ENCODE results near the gene CDK5RAP2. TPM values are rescaled to one million over a fixed set of nuclear protein-coding genes. Genes with fewer than 3 reads are reported as not detected.
"Not testable (repeated sequence)": the region's sequence is repeated elsewhere in the genome, so short reads cannot be mapped to it uniquely, and the experiment has no call there.

The CDK5RAP2 gene
- total RNA-seq, 1 donor = 21.2 TPM

DNA sequence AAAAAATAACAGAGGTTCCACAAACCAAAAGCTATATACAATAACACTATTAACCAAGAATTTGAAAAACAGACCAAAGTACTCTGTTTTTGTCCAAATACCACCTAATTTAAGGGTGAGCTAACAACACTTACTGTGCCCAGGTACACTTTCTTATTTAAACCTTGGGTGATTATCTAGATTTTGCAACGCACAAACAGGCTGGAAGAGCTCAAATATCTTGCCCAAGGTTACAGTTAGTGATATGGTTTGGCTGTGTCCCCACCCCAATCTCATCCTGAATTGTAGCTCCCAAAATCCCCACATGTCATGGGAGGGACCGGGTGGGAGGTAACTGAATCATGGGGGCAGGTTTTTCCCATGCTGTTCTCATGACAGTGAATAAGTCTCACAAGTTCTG, 58.9 kb downstream of the CDK5RAP2 start:
- no peak overlapping the region for H3K4me3 ChIP-seq (ENCODE audit: low read depth, low read length)
- TF ChIP-seq, protein P1, sequence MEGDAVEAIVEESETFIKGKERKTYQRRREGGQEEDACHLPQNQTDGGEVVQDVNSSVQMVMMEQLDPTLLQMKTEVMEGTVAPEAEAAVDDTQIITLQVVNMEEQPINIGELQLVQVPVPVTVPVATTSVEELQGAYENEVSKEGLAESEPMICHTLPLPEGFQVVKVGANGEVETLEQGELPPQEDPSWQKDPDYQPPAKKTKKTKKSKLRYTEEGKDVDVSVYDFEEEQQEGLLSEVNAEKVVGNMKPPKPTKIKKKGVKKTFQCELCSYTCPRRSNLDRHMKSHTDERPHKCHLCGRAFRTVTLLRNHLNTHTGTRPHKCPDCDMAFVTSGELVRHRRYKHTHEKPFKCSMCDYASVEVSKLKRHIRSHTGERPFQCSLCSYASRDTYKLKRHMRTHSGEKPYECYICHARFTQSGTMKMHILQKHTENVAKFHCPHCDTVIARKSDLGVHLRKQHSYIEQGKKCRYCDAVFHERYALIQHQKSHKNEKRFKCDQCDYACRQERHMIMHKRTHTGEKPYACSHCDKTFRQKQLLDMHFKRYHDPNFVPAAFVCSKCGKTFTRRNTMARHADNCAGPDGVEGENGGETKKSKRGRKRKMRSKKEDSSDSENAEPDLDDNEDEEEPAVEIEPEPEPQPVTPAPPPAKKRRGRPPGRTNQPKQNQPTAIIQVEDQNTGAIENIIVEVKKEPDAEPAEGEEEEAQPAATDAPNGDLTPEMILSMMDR (IDR thresholded peaks at IDR 0.05; ENCODE audit: insufficient read depth, low read depth, low read length) = no peak
- no peak for DNase-seq (ENCODE audit: low read depth)

DNA sequence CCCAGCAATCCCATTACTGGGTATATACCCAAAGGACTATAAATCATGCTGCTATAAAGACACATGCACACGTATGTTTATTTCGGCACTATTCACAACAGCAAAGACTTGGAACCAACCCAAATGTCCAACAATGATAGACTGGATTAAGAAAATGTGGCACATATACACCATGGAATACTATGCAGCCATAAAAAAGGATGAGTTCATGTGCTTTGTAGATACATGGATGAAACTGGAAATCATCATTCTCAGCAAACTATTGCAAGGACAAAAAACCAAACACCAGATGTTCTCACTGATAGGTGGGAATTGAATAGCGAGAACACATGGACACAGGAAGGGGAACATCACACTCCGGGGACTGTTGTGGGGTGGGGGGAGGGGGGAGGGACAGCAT, 64.0 kb downstream of the CDK5RAP2 start:
- not testable (repeated sequence) for DNase-seq (ENCODE audit: low read depth); H3K4me3 ChIP-seq (ENCODE audit: low read depth, low read length)

DNA sequence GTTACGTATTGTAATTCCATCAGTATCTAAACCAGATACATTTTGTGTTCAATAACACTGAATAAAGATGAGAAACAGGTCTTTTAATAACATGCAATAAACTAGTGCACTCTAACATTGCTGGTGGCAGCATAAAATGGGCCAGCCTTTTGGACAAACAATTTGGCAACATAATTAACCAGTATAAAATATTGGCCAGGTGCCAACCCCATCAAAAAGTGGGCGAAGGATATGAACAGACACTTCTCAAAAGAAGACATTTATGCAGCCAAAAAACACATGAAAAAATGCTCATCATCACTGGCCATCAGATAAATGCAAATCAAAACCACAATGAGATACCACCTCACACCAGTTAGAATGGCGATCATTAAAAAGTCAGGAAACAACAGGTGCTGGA, 64.5 kb downstream of the CDK5RAP2 start:
- H3K4me3 ChIP-seq (ENCODE audit: low read depth, low read length); DNase-seq (ENCODE audit: low read depth): not testable (repeated sequence)

DNA sequence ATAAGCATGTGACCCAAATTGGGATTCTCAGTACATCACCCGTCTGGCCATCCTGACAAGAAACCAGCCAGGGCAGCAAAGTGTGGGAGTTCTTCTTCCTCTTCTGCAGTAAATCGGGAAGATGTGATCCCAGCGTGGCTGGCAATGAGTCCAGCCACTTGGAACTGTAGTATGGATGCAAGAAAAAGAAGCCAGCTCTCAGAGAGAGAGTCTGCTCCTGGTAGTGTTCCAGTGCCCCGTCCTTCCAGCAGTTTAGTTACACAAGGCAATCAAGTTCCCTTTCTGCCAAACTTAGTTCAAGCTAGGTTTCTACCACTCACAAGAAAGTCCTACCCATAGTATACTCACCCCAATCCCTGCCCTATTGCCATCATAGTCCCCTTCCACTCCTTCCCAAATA, 65.6 kb downstream of the CDK5RAP2 start:
- TF ChIP-seq, protein P1 (IDR thresholded peaks at IDR 0.05; ENCODE audit: insufficient read depth, low read depth, low read length) = no peak
- no peak for DNase-seq (ENCODE audit: low read depth)
- no peak overlapping the region for H3K4me3 ChIP-seq (ENCODE audit: low read depth, low read length)

DNA sequence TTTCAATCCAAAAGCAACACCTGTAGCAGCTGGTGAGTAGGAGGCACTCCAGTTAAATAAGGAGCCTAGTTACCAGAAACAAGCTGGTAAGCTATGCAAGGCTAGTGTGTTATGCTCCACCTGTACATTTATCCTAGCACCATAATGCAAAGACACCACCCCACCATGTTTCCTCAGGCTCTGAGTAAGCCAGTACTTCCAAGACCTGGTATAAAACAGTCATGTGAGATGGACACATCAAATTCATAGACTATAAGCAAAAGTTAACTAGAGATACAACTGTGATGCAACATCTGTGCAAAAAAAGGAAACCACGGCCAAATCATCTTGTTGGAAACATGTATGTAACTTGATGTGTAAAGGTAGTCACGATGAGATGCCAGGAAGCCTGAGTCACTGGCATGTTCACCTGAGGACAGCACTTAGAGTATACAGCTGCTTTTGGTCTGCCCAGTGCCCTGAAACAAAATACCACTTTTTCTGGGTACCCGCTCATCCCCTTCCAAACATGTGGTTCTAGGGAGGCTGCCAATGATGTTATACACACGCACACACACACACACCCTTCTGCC, 66.1 kb downstream of the CDK5RAP2 start:
- no peak overlapping the region for H3K4me3 ChIP-seq (ENCODE audit: low read depth, low read length)
- TF ChIP-seq, protein P1 (IDR thresholded peaks at IDR 0.05; ENCODE audit: insufficient read depth, low read depth, low read length) = no peak
- no peak for DNase-seq (ENCODE audit: low read depth)

DNA sequence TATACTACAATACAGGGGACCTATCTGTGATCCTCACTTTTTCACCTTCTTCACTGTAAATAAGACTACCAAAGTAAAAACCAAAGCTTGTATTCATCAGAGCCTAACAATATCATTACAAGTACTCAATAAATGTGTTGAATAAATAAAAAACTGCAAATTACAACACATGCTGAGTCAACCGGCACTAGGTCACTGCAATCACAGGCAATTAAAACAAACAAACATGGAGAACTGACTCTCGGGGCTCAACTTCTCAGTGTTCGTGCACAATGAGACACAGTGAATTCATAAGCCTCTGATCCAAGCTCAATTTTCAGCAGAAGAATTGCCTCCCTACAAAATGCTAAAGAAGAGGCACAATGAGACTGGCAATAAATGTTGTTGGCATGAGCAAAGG, 69.2 kb downstream of the CDK5RAP2 start:
- TF ChIP-seq, protein P1 (IDR thresholded peaks at IDR 0.05; ENCODE audit: insufficient read depth, low read depth, low read length) = no peak
- no peak overlapping the region for H3K4me3 ChIP-seq (ENCODE audit: low read depth, low read length)
- peak; percentile 23 for DNase-seq (ENCODE audit: low read depth)

DNA sequence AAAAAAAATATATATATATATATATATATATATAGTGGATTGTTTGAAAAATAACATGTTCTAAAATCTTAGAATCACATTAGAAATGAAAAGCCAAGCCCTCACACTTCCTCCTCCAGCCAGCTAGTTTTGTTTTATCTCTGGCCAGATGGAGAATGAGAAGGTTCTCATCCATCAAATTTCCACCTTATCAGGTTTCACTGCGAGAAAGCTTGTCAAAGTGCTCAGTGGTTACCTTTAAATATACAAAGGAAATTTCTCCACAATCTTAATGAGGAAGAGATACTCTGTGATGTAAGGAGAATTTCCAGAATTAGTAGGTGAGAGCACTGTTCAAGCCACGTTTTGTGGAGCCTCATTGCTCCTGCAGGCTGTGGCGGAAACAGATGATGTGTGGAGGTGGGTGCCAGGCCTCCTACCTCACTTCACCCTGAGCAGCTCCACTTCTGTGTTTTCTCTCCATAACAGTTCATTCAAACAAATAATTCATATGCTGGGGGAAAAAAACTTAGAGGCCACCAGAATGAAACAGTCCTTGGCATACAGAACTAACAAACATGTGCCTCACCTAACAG, 71.9 kb downstream of the CDK5RAP2 start:
- no peak overlapping the region for H3K4me3 ChIP-seq (ENCODE audit: low read depth, low read length)
- no peak for DNase-seq (ENCODE audit: low read depth)
- TF ChIP-seq, protein P1 (IDR thresholded peaks at IDR 0.05; ENCODE audit: insufficient read depth, low read depth, low read length) = no peak

DNA sequence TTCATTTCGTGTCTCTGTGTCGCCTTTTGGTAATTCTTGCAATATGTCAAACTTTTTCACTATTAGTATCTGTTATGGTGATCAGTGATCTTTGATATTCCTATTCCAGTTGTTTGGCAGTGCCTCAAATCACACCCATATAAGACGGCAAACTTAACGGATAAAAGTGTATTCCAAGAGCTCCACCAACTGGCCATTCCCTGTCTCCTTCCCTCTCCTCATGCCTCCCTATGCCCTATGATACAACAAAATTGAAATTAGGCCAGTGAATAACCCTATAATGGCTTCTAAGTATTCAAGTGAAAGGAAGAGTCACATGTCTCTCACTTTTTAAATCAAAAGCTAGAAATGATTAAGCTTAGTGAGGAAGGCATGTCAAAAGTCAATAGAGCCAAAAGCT, 74.8 kb downstream of the CDK5RAP2 start:
- TF ChIP-seq, protein P1 (IDR thresholded peaks at IDR 0.05; ENCODE audit: insufficient read depth, low read depth, low read length) = peak; percentile 15
- H3K4me3 ChIP-seq (ENCODE audit: low read depth, low read length) = no peak overlapping the region
- DNase-seq (ENCODE audit: low read depth) = no peak
